SK-N-SH treated with all-trans-retinoic acid at 6 μM for 48 hours (cell line): ENCODE measurements around the gene THAP8.

Experiments used
- ATAC-seq: fragments of 200-7000 bp; cut with Tn5 transposase; 3 replicates; pipeline ENCODE4 v1.9.1; 2020; ENCODE audit warnings: mild to moderate bottlenecking, moderate library complexity
- ARNTL ChIP-seq: fragments of 450-650 bp; formaldehyde crosslinking; IDR thresholded peaks from 2 replicates; pipeline ENCODE4 v1.5.0; 2020; ENCODE audit warnings: low read depth, mild to moderate bottlenecking, moderate library complexity, borderline replicate concordance
- BACH2 ChIP-seq: fragments of 250-450 bp; sonication (Bioruptor Pico); IDR thresholded peaks from 2 replicates; pipeline ENCODE4 v1.9.0; 2021; ENCODE audit warnings: mild to moderate bottlenecking, borderline replicate concordance
- GLIS3 ChIP-seq: fragments of 250-450 bp; sonication (Bioruptor Pico); IDR thresholded peaks from 2 replicates; pipeline ENCODE4 v1.5.0; 2020; ENCODE audit warnings: mild to moderate bottlenecking, moderate library complexity
- ISL1 ChIP-seq: fragments of 250-450 bp; sonication (Bioruptor Pico); IDR thresholded peaks from 2 replicates; pipeline ENCODE4 v2.1.2; 2022; ENCODE audit warnings: mild to moderate bottlenecking, moderate library complexity
- PPARA ChIP-seq: fragments of 250-450 bp; sonication (Bioruptor Pico); IDR thresholded peaks from 2 replicates; pipeline ENCODE4 v1.5.0; 2020; ENCODE audit warnings: mild to moderate bottlenecking, borderline replicate concordance
- RARB ChIP-seq: fragments of 250-450 bp; sonication (Bioruptor Pico); IDR thresholded peaks from 2 replicates; pipeline ENCODE4 v1.8.0; 2021; ENCODE audit warnings: mild to moderate bottlenecking, moderate library complexity
- SNAI2 ChIP-seq: fragments of 250-450 bp; sonication (Bioruptor Pico); IDR thresholded peaks from 2 replicates; pipeline ENCODE4 v1.5.0; 2020; ENCODE audit warnings: mild to moderate bottlenecking, moderate library complexity
- TOX ChIP-seq: fragments of 250-450 bp; sonication (Bioruptor Pico); IDR thresholded peaks from 2 replicates; pipeline ENCODE4 v1.8.0; 2021; ENCODE audit warnings: mild to moderate bottlenecking, moderate library complexity, borderline replicate concordance
- ZC3H10 ChIP-seq: fragments of 250-450 bp; sonication (Bioruptor Pico); IDR thresholded peaks from 2 replicates; pipeline ENCODE4 v1.5.1; 2021; ENCODE audit warnings: mild to moderate bottlenecking, moderate library complexity
- ZFP3 ChIP-seq: fragments of 250-450 bp; sonication (Bioruptor Pico); IDR thresholded peaks from 2 replicates; pipeline ENCODE4 v1.5.0; 2020; ENCODE audit warnings: mild to moderate bottlenecking, moderate library complexity
- ZFP30 ChIP-seq: fragments of 450-650 bp; formaldehyde crosslinking; IDR thresholded peaks from 2 replicates; pipeline ENCODE4 v1.5.0; 2022; ENCODE audit warnings: mild to moderate bottlenecking, moderate library complexity
- ZNF565 ChIP-seq: fragments of 450-650 bp; formaldehyde crosslinking; conservative IDR thresholded peaks from 2 replicates; pipeline ENCODE4 v1.5.0; 2020; ENCODE audit warnings: low read depth, mild to moderate bottlenecking, moderate library complexity
- ZNF70 ChIP-seq: fragments of 450-650 bp; formaldehyde crosslinking; IDR thresholded peaks from 2 replicates; pipeline ENCODE4 v1.5.0; 2020; ENCODE audit warnings: mild to moderate bottlenecking, moderate library complexity
- ZNF8 ChIP-seq: fragments of 450-650 bp; formaldehyde crosslinking; IDR thresholded peaks from 2 replicates; pipeline ENCODE4 v1.5.0; 2020; ENCODE audit warnings: mild to moderate bottlenecking, moderate library complexity
- TF ChIP-seq, protein P1 (sequence below): fragments of 250-450 bp; sonication (Bioruptor Pico); IDR thresholded peaks from 2 replicates; pipeline ENCODE4 v1.5.0; 2020; ENCODE audit warnings: mild to moderate bottlenecking, moderate library complexity
- TF ChIP-seq, protein P2 (sequence below): fragments of 250-450 bp; sonication (Bioruptor Pico); IDR thresholded peaks from 2 replicates; pipeline ENCODE4 v1.8.0; 2021; ENCODE audit warnings: low read depth, mild to moderate bottlenecking, moderate library complexity, borderline replicate concordance
- TF ChIP-seq, protein P3 (sequence below): fragments of 250-450 bp; sonication (Bioruptor Pico); IDR thresholded peaks from 2 replicates; pipeline ENCODE4 v1.5.1; 2020; ENCODE audit warnings: low read depth, mild to moderate bottlenecking, moderate library complexity
- TF ChIP-seq, protein P4 (sequence below): fragments of 250-450 bp; sonication (Bioruptor Pico); IDR thresholded peaks from 2 replicates; pipeline ENCODE4 v1.5.1; 2021; ENCODE audit warnings: mild to moderate bottlenecking, moderate library complexity

THAP8 gene

DNA sequence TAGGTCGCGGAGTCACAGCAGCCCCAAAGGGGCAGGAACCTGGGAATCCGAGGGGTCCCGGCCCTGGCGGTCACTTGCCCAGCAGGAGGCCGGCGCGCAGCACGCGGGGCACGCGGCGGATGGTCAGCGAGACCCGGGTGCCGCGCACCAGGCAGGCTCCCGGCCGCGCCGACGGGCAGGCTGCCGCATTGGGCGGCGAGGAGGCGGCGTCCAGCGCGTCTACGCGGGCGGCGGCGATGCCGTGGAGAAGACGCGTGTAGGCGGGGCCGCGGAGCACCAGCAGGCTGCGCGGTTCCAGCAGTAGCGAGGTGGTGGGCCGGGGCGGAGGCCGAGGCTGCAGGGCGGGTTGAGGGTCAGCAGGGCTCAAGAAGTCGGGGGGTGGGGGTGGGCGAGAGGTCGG, 44.9 kb downstream of the THAP8 start:
- no peak for TF ChIP-seq ZNF8 (CRISPR knock-in tag)
- TF ChIP-seq TOX (CRISPR knock-in tag): no peak
- TF ChIP-seq ZC3H10 (CRISPR knock-in tag): no peak
- TF ChIP-seq, protein P1, sequence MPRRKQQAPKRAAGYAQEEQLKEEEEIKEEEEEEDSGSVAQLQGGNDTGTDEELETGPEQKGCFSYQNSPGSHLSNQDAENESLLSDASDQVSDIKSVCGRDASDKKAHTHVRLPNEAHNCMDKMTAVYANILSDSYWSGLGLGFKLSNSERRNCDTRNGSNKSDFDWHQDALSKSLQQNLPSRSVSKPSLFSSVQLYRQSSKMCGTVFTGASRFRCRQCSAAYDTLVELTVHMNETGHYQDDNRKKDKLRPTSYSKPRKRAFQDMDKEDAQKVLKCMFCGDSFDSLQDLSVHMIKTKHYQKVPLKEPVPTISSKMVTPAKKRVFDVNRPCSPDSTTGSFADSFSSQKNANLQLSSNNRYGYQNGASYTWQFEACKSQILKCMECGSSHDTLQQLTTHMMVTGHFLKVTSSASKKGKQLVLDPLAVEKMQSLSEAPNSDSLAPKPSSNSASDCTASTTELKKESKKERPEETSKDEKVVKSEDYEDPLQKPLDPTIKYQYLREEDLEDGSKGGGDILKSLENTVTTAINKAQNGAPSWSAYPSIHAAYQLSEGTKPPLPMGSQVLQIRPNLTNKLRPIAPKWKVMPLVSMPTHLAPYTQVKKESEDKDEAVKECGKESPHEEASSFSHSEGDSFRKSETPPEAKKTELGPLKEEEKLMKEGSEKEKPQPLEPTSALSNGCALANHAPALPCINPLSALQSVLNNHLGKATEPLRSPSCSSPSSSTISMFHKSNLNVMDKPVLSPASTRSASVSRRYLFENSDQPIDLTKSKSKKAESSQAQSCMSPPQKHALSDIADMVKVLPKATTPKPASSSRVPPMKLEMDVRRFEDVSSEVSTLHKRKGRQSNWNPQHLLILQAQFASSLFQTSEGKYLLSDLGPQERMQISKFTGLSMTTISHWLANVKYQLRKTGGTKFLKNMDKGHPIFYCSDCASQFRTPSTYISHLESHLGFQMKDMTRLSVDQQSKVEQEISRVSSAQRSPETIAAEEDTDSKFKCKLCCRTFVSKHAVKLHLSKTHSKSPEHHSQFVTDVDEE (CRISPR knock-in tag): no peak
- TF ChIP-seq ZNF565 (CRISPR knock-in tag): no peak
- TF ChIP-seq ZFP30 (CRISPR knock-in tag): no peak
- no peak for TF ChIP-seq ZFP3 (CRISPR knock-in tag)
- peak; percentile 73 for ATAC-seq

DNA sequence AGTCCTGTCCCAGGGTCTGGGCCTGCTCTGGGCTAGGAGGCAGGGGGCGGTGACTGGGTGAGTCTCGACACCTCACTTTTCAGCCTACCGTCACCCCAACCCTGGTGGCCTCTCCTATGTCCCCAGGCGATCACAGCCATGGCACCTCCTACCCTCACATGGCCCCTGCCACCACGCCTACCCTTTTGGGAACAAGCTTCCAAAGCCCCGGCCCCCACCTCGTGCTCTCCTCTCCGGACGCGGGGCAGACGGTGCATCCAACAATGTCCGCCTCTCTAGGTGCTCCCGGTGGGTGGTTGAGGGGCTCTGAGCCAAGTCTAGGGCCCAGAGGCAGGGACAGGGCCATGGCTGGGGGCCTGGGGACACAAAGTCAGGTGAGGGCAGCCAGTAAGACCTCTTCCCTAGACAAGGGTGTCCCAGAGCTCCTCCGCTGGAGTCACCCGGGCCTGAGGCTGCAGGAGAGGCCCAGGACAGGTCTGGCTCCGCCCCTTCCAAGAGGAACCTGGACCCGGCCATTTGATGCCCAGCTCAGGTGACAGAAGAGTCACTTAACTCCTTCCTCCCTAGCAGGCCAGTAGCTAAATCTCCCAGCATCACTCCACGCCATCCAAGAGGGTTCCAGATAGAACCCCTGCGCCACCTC, 45.6 kb downstream of the THAP8 start, which contains the start of gene SYNE4:
TSS of gene SYNE4 (minus strand) at position 478 of the 643 bp plus-strand sequence. CDS start at position 346, 132 bp downstream.
- no peak for ATAC-seq
- TF ChIP-seq ZFP3 (CRISPR knock-in tag) (no peak), ARNTL (no peak), ZNF70 (CRISPR knock-in tag) (no peak), PPARA (CRISPR knock-in tag) (no peak)
- TF ChIP-seq, protein P2, sequence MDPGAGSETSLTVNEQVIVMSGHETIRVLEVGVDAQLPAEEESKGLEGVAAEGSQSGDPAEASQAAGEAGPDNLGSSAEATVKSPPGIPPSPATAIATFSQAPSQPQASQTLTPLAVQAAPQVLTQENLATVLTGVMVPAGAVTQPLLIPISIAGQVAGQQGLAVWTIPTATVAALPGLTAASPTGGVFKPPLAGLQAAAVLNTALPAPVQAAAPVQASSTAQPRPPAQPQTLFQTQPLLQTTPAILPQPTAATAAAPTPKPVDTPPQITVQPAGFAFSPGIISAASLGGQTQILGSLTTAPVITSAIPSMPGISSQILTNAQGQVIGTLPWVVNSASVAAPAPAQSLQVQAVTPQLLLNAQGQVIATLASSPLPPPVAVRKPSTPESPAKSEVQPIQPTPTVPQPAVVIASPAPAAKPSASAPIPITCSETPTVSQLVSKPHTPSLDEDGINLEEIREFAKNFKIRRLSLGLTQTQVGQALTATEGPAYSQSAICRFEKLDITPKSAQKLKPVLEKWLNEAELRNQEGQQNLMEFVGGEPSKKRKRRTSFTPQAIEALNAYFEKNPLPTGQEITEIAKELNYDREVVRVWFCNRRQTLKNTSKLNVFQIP (CRISPR knock-in tag): no peak
- TF ChIP-seq, protein P3, sequence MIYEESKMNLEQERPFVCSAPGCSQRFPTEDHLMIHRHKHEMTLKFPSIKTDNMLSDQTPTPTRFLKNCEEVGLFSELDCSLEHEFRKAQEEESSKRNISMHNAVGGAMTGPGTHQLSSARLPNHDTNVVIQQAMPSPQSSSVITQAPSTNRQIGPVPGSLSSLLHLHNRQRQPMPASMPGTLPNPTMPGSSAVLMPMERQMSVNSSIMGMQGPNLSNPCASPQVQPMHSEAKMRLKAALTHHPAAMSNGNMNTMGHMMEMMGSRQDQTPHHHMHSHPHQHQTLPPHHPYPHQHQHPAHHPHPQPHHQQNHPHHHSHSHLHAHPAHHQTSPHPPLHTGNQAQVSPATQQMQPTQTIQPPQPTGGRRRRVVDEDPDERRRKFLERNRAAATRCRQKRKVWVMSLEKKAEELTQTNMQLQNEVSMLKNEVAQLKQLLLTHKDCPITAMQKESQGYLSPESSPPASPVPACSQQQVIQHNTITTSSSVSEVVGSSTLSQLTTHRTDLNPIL (CRISPR knock-in tag): no peak
- TF ChIP-seq, protein P1 (CRISPR knock-in tag): no peak

DNA sequence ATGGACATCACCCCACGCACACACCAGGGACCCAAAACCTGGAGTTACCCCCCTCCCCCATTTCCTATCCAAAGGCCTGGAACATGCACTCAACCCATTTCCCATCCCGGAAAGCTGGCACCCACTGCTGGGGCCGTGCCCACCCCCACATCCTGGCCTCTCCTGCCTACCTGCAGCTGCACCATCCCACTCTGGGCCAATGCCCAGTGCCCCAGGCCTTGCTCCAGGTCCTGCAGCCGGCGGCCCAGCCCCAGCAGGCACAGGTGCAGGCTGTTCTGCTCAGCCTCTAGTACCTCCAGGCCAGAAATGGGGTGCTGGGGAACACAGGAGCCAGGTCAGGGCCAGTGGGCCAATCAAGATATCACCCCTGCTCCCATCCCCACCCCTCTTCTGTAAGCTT, 47.1 kb downstream of the THAP8 start:
- TF ChIP-seq ZFP30 (CRISPR knock-in tag): no peak
- TF ChIP-seq PPARA (CRISPR knock-in tag): no peak
- no peak for TF ChIP-seq ZNF565 (CRISPR knock-in tag)
- TF ChIP-seq TOX (CRISPR knock-in tag): no peak
- TF ChIP-seq, protein P1 (CRISPR knock-in tag): no peak
- TF ChIP-seq, protein P4, sequence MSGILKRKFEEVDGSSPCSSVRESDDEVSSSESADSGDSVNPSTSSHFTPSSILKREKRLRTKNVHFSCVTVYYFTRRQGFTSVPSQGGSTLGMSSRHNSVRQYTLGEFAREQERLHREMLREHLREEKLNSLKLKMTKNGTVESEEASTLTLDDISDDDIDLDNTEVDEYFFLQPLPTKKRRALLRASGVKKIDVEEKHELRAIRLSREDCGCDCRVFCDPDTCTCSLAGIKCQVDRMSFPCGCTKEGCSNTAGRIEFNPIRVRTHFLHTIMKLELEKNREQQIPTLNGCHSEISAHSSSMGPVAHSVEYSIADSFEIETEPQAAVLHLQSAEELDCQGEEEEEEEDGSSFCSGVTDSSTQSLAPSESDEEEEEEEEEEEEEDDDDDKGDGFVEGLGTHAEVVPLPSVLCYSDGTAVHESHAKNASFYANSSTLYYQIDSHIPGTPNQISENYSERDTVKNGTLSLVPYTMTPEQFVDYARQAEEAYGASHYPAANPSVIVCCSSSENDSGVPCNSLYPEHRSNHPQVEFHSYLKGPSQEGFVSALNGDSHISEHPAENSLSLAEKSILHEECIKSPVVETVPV (CRISPR knock-in tag): no peak
- no peak for TF ChIP-seq GLIS3 (CRISPR knock-in tag)
- no peak for TF ChIP-seq ZNF8 (CRISPR knock-in tag)
- no peak for TF ChIP-seq ISL1 (CRISPR knock-in tag)
- TF ChIP-seq ZC3H10 (CRISPR knock-in tag): no peak
- no peak for TF ChIP-seq SNAI2 (CRISPR knock-in tag)
- TF ChIP-seq BACH2: no peak
- no peak for TF ChIP-seq RARB (CRISPR knock-in tag)
- TF ChIP-seq, all 23 proteins: peak for 0

More for the DNA sequence above, 47.1 kb downstream of the THAP8 start:
- ATAC-seq: no peak
